CD4-positive, CD25-positive, alpha-beta regulatory T cell (primary cell): ENCODE results near the gene CSNK1G1. TPM values are rescaled to one million over a fixed set of nuclear protein-coding genes. Genes with fewer than 3 reads are reported as not detected.
A peak's percentile ranks its signal among the peaks of the same experiment; 100 is the strongest.

Source experiments
- ATAC-seq, 2 donors: fragments of 150-1000 bp; cut with Tn5 transposase; one replicate each; pipeline ENCODE4 v1.10.0; 2021; ENCODE audit warnings: low read depth in 2 of 2, moderate number of reproducible peaks in 2 of 2, moderate library complexity in 1 of 2
- DNase-seq, 3 donors: peaks; one replicate each; pipeline versions ENCODE4 v3.0.0 to v3.0.0-alpha.2; 2012 to 2022; ENCODE audit warnings: mixed read lengths in 1 of 3
- H3K27ac ChIP-seq: one replicate; pipeline ENCODE4 v1.7.0; 2013; ENCODE audit warnings: mild to moderate bottlenecking, low read length; ENCODE audit not compliant: insufficient read depth, poor library complexity, severe bottlenecking
- H3K27me3 ChIP-seq: one replicate; pipeline ENCODE4 v1.7.0; 2013; ENCODE audit warnings: low read length; ENCODE audit not compliant: control insufficient read depth, insufficient read depth
- H3K36me3 ChIP-seq: one replicate; pipeline ENCODE4 v1.7.0; 2013; ENCODE audit warnings: mild to moderate bottlenecking, low read length, moderate library complexity; ENCODE audit not compliant: control insufficient read depth, insufficient read depth
- H3K4me1 ChIP-seq: 2 replicates; pipeline ENCODE4 v1.7.0; 2013; ENCODE audit warnings: mild to moderate bottlenecking, low read length; ENCODE audit not compliant: insufficient read depth, control insufficient read depth, poor library complexity, severe bottlenecking
- H3K4me3 ChIP-seq: one replicate; pipeline ENCODE4 v1.7.0; 2013; ENCODE audit warnings: low read depth, mild to moderate bottlenecking, low read length, moderate library complexity
- H3K9me3 ChIP-seq, 2 experiments: 1 replicate in 1 of 2; 2 replicates in 1 of 2; pipeline ENCODE4 v1.7.0; 2013; ENCODE audit warnings: low read length in 2 of 2, mild to moderate bottlenecking in 1 of 2, moderate library complexity in 1 of 2; ENCODE audit not compliant: control insufficient read depth in 2 of 2
- H3K27ac Mint-ChIP-seq, 3 donors: one replicate each; pipeline ENCODE4 v1.8.0; 2020 to 2022; ENCODE audit warnings: mild to moderate bottlenecking in 3 of 3, mixed read lengths in 3 of 3, moderate library complexity in 2 of 3
- H3K27me3 Mint-ChIP-seq: one replicate; pipeline ENCODE4 v1.8.0; 2022; ENCODE audit warnings: mild to moderate bottlenecking, mixed read lengths
- H3K36me3 Mint-ChIP-seq: one replicate; pipeline ENCODE4 v1.8.0; 2020; ENCODE audit warnings: mixed read lengths
- H3K4me1 Mint-ChIP-seq, 4 donors: one replicate each; pipeline ENCODE4 v1.8.0; 2020 to 2022; ENCODE audit warnings: mixed read lengths in 4 of 4, mild to moderate bottlenecking in 1 of 4
- H3K4me3 Mint-ChIP-seq, 4 donors: one replicate each; pipeline ENCODE4 v1.8.0; 2020 to 2022; ENCODE audit warnings: mild to moderate bottlenecking in 4 of 4, mixed read lengths in 4 of 4, moderate library complexity in 3 of 4
- H3K9me3 Mint-ChIP-seq, 7 donors: one replicate each; pipeline ENCODE4 v1.8.0; 2020 to 2022; ENCODE audit warnings: mixed read lengths in 7 of 7, mild to moderate bottlenecking in 3 of 7, moderate library complexity in 2 of 7
- polyA plus RNA-seq, 4 donors: library from polyadenylated mRNA; unstranded; fragments of 300-500 nt; fragmentation: Illumina TruSeq; gene quantifications; one replicate each; pipeline ENCODE4 v1.2.3, GENCODE V29; 2021
- total RNA-seq: library from RNA; stranded (reverse); gene quantifications from one replicate; pipeline ENCODE4 v1.2.3, GENCODE V29; 2022

Gene CSNK1G1
- total and polyA plus RNA-seq, 5 donors from 2014 or later, result 14.4 to 27.6 (median 15.1) TPM

DNA sequence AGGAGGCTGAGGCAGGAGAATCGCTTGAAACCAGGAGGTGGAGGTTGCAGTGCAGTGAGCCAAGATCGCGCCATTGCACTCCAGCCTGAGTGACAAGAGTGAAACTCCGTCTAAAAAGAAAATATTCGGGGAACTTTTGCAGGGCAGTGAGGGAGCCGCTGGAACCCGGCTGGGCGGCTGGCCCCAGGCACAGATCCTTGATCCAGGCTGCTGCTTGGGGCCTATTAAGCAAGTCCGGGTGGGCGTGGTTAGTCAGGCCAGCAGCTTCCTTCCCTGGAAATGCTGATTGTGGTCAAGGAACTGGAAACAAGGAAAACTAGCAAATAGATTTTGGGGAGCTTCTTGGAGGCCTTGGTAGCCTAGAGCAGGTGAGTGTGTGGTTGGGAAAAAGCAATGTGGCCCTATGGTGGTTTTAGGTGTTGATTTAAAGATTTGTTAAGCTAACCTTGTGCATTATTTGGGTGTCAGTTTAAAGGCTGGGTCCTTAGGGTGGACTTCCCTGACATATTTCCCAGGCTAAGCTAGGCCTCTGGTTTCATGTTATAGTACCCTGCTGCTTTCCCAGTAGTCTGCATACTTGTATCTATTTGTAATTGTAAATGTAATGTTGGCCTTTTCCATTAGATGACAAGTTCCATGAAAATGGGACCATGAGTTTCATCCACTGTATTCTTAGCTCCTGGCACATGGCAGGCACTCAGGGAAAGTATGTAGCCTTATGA is 222.2 kb downstream of the CSNK1G1 start:
- Histone ChIP-seq H3K27me3 (no peaks in the 10 kb centered on the region), H3K9me3 (no peaks in the 10 kb centered on the region), H3K4me3 (no peak overlapping the region), H3K4me1 (no peaks in the 10 kb centered on the region), H3K27ac (no peak overlapping the region), H3K36me3 (peaks cover 91% of the 10 kb centered on the region)
- Mint-ChIP-seq H3K4me3 (peak overlapping the region in 1 of 4 donors; percentile 16), H3K9me3 (no peaks in the 10 kb centered on the region), H3K36me3 (peaks cover 63% of the 10 kb centered on the region), H3K4me1 (no peaks in the 10 kb centered on the region), H3K27ac (peak overlapping the region in 1 of 3 donors; percentile 67), H3K27me3 (no peaks in the 10 kb centered on the region)
- DNase-seq (no peak), ATAC-seq (no peak)

DNA sequence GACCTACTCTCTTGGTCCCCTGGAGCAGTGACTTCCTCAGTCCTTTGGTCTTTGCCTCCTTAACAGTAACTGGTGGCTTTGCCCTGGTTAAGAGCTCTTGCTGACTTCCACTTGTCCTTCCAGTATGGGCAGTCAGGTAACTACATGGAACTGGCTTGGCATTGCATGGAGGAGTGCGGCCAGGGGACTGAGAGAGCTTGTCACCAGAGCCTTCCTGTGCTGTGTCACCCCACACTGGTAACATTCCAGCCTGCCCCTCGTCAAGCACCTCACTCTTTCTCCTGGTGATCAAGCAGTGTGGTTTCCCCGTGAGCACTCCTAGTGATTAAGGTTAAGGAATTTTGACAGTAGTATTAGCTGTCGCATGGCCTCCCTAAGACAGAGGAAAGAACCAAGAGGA is 223.8 kb downstream of the CSNK1G1 start:
- Mint-ChIP-seq H3K4me1 (no peaks in the 10 kb centered on the region), H3K36me3 (peaks cover 69% of the 10 kb centered on the region), H3K27ac (peak overlapping the region in 1 of 3 donors; percentile 82), H3K9me3 (no peaks in the 10 kb centered on the region), H3K27me3 (no peaks in the 10 kb centered on the region), H3K4me3 (no peak overlapping the region)
- no peak overlapping the region for H3K4me3 ChIP-seq
- H3K9me3 ChIP-seq, result no peaks in the 10 kb centered on the region
- no peaks in the 10 kb centered on the region for H3K27me3 ChIP-seq
- DNase-seq (no peak), ATAC-seq (no peak)
- no peaks in the 10 kb centered on the region for H3K4me1 ChIP-seq
- H3K27ac ChIP-seq, result no peak overlapping the region
- peaks cover 91% of the 10 kb centered on the region for H3K36me3 ChIP-seq

DNA sequence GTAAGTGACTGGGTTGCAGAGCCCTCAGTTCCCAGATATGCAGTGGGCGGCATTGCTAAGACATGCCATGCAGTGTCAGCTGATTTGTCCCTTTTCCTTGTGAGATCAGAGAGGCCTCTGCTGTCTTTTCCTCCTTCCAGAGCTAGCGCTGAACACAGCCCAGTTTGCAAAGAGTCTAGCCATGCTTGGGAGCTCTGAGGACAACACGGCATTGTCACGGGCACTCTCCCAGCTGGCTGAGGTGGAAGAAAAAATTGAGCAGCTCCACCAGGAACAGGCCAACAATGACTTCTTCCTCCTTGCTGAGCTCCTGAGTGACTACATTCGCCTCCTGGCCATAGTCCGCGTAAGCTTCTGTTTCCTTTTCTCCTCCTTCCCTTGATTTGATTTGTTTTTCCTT is 224.4 kb downstream of the CSNK1G1 start:
- no peaks in the 10 kb centered on the region for H3K27me3 ChIP-seq
- no peaks in the 10 kb centered on the region for H3K9me3 ChIP-seq
- Mint-ChIP-seq H3K27ac (peak overlapping the region in 2 of 3 donors; percentile 82 to 88), H3K9me3 (no peaks in the 10 kb centered on the region), H3K27me3 (no peaks in the 10 kb centered on the region), H3K36me3 (peaks cover 66% of the 10 kb centered on the region), H3K4me1 (no peaks in the 10 kb centered on the region), H3K4me3 (no peak overlapping the region)
- H3K27ac ChIP-seq, result no peak overlapping the region
- DNase-seq, result no peak
- no peak overlapping the region for H3K4me3 ChIP-seq
- no peaks in the 10 kb centered on the region for H3K4me1 ChIP-seq
- H3K36me3 ChIP-seq, result peaks cover 90% of the 10 kb centered on the region
- ATAC-seq, result no peak

DNA sequence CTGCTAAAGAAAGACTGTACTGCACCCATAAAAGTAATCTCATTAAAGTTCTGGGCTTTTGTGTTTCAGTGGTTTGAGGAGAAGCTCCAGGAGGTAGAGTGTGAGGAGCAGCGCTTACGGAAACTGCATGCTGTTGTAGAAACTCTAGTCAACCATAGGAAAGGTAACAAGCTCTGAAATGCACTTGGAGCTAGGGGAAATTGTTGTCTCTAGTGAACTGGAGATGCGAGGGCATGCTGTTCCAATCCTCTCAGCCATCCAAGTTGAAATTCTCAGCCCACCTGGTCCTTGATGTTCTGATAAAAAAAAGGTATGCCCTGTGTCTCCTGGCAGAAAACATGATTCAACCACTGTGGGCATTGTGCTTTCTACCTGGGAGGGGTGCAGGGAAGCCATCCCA is 225.8 kb downstream of the CSNK1G1 start:
- Mint-ChIP-seq H3K27me3 (no peaks in the 10 kb centered on the region), H3K36me3 (peaks cover 65% of the 10 kb centered on the region), H3K27ac (no peak overlapping the region), H3K4me3 (no peak overlapping the region), H3K9me3 (no peaks in the 10 kb centered on the region), H3K4me1 (no peaks in the 10 kb centered on the region)
- no peaks in the 10 kb centered on the region for H3K4me1 ChIP-seq
- no peaks in the 10 kb centered on the region for H3K27me3 ChIP-seq
- H3K9me3 ChIP-seq, result no peaks in the 10 kb centered on the region
- DNase-seq, result no peak
- H3K4me3 ChIP-seq, result no peak overlapping the region
- peaks cover 89% of the 10 kb centered on the region for H3K36me3 ChIP-seq
- ATAC-seq, result no peak
- no peak overlapping the region for H3K27ac ChIP-seq

DNA sequence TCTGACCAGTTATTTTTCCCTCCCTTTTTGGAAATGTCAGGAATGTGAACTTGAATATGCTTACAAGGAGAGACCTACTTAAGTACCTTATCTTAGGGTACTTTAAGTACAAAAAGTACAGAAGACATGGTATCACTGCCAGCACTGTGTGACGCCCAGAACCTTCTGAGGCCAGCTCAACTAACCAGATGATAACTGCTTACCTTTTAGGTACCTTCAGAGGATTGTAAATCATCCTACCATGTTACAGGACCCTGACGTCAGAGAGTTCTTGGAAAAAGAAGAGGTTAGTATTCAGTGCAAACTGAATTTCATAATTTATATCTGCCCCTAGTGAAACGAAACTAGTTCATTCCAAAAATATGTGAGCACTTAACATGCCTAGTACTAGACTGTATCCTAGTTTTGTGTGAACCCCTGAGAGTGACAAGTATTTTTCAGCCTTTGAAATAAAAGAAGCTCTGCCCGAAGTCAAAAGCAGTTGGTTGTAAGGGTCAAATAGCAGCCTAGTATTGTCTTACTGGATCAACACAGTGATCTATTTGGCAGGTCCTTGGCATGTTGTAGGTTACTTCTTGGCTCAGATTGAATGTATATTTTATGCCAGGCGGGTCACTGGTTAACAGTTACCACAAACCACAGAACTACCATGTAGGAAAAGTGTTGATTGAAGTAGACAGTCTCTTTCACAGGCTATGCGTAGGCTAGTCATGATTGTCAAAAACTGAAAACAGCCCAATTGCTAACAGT is 228.3 kb downstream of the CSNK1G1 start:
- H3K4me1 ChIP-seq, result no peaks in the 10 kb centered on the region
- Mint-ChIP-seq H3K27ac (peak overlapping the region in 1 of 3 donors; percentile 9), H3K4me1 (no peaks in the 10 kb centered on the region), H3K36me3 (peaks cover 68% of the 10 kb centered on the region), H3K27me3 (no peaks in the 10 kb centered on the region), H3K4me3 (no peak overlapping the region), H3K9me3 (no peaks in the 10 kb centered on the region)
- no peak overlapping the region for H3K27ac ChIP-seq
- H3K27me3 ChIP-seq, result no peaks in the 10 kb centered on the region
- no peak overlapping the region for H3K4me3 ChIP-seq
- no peaks in the 10 kb centered on the region for H3K9me3 ChIP-seq
- ATAC-seq, result no peak
- peaks cover 84% of the 10 kb centered on the region for H3K36me3 ChIP-seq
- DNase-seq, result no peak

DNA sequence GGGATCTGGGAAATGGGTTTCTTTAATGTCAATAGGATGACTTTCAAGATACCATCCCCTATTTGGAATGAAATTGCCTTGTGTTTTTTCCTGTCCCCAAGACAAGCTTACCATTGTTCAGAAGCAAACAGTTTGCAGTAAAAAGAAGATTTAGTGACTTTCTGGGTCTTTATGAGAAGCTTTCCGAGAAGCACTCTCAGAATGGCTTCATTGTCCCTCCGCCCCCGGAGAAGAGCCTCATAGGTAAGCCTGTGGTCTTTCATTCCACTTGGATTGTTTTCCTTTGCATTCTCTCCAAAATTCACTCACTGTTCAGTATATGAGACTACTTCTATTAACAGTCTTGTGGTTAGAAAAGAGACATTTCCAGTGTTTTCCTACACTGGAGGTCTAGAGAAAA is 230.0 kb downstream of the CSNK1G1 start:
- Histone ChIP-seq H3K36me3 (peaks cover 84% of the 10 kb centered on the region), H3K27me3 (no peaks in the 10 kb centered on the region), H3K4me1 (no peaks in the 10 kb centered on the region), H3K9me3 (no peaks in the 10 kb centered on the region), H3K27ac (no peak overlapping the region), H3K4me3 (no peak overlapping the region)
- DNase-seq, result no peak
- H3K27ac Mint-ChIP-seq, result peak overlapping the region in 1 of 3 donors; percentile 50
- ATAC-seq, result no peak
- peaks cover 57% of the 10 kb centered on the region for H3K36me3 Mint-ChIP-seq
- no peak overlapping the region for H3K4me3 Mint-ChIP-seq
- H3K27me3 Mint-ChIP-seq, result no peaks in the 10 kb centered on the region
- H3K9me3 Mint-ChIP-seq, result no peaks in the 10 kb centered on the region
- H3K4me1 Mint-ChIP-seq, result peaks cover 0 to 3% (median 0%) of the 10 kb centered on the region in 4 donors

DNA sequence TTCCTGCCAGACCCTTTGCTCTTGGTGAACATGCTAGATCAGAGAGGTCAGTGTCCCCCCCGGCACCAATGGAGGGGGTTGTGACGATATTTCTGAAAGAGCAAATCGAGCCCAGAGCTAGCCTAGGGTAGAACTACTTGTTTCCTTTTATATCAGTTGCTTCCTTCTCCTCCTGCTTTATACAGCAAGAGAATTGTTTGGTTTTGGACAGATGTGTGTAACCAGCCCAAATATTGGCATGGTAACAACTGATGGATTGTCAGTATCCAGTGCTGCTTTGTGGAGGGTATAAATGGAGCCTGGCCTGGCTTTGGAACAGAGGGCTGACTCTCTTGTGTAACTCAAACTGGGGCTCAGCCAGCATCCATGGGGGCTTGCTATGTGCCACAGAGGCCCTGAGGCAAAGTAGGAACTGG is 233.0 kb downstream of the CSNK1G1 start:
- Histone ChIP-seq H3K27ac (no peak overlapping the region), H3K4me1 (no peaks in the 10 kb centered on the region), H3K27me3 (no peaks in the 10 kb centered on the region), H3K9me3 (no peaks in the 10 kb centered on the region), H3K36me3 (peaks cover 83% of the 10 kb centered on the region), H3K4me3 (no peak overlapping the region)
- Mint-ChIP-seq H3K4me1 (peaks cover 0 to 7% (median 0%) of the 10 kb centered on the region in 4 donors), H3K27ac (no peak overlapping the region), H3K4me3 (no peak overlapping the region), H3K36me3 (peaks cover 49% of the 10 kb centered on the region), H3K9me3 (no peaks in the 10 kb centered on the region), H3K27me3 (no peaks in the 10 kb centered on the region)
- no peak for DNase-seq
- ATAC-seq, result no peak
